ENCODE measurements around the gene MFSD6.

MFSD6 gene

DNA sequence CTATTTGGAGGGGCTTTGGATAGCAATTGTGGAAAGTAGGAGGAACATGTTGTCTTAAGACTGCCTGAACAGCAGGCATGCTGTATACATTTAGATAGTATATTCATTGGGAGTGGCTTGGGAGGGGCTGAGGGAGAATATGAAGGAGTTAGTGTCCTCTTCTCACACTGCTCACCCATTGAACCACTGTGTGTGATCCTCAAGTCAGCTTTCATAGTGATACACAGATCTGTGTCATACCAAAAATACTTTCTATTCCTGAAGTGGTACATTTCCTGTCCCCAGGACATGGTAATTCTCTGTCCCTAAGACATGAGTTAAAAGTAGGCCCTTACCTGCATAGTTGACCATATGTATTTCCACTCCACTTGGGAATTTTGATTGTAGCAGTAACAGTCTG lies 116.8 kb downstream of the MFSD6 start:
- DNase-seq (ENCODE audit: insufficient read length, low spot score): no peak
- no peak for FAIRE-seq

DNA sequence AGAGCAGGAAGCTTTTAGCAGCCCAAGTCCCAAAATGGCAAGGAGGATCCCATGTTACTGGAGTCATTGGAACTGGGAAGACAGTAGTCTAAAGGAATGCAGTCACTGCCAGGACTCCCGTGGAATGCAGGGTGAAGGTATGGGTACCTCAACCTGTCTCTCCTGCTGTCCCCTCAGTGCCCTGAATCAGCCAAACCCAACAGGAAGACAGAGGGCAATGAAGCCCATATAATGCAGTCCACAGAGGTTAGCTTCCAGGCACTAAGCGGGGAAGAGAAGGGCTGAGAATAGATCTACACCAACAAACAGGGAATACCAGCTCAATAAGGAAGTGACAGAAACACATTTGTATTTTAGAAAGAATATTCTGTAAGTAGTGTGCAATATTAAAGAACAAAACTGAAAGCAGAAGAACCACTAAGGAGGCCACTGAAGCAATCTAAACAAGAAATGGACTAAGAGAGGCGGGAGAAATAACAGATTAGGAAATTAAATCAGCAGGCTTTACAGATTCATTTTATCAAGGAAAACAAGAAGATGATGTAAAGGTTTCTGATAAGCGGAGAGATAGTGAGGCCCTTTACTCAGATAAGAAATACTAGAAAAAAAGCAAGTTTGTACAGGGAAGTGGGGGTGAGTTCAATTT lies 118.1 kb downstream of the MFSD6 start:
- FAIRE-seq: no peak
- no peak for DNase-seq (ENCODE audit: insufficient read length, low spot score)

GRCh38 chr2:190527214-190527613 lies 119.1 kb downstream of the MFSD6 start:
- FAIRE-seq (no peak), DNase-seq (ENCODE audit: insufficient read length, low spot score) (no peak)

GRCh38 chr2:190527918-190528317 lies 119.8 kb downstream of the MFSD6 start:
- DNase-seq (ENCODE audit: insufficient read length, low spot score) (no peak), FAIRE-seq (no peak)

DNA sequence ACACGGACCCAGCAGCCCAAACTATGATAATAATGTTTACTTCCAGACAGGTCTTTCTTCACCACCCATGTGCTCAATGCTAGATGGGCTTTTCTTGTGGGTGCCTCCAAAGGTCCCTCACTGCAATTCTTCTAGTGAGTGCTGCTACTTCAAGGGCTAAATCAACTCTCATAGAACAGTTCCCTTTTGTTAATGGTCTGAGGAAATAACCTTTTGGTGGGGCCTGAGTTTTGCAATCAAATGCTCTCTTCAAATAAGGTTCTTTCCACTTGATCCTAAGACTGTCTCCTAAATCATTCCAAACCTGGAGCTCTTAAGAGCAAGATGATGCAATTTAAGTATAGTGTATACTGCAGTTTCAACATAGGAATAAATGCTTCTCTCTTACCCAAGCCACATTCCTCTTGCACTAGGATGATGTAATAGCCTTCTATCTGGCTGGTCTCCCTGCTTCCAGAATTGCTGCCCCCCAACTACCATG lies 120.4 kb downstream of the MFSD6 start:
- FAIRE-seq (no peak), DNase-seq (ENCODE audit: insufficient read length, low spot score) (peak; percentile 44)

GRCh38 chr2:190529486-190530247 lies 121.5 kb downstream of the MFSD6 start:
- FAIRE-seq (peak; percentile 36), DNase-seq (ENCODE audit: insufficient read length, low spot score) (no peak)

DNA sequence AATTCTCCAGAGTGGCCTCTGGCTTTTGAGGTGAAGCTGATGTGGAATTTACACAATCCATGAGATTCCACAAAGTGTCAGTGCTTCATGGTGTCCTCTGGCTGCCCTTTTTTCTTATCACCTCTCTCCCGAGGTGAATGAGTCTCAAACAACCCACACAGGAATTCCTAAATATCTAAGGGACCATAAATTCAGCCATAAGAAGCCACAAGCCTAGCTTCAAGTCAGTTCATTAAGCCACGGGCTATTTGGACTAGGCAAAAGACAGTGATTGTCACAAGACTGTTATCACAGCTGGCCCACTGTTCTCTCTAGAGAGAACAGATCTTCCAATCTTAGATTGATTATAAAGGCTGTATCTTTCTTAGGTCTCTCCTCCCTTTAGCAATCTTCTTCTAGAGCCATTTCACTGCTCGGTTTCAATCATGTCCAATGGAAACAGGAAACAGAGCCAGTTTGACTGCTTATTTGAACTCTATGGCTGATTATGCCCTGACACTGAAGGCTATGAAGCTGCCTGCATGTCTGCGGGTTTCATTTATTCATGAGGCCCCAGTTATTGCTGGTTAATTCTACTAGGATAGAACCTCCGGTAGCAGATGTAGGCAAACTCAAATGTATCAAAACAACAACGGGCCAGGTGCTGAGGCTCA lies 122.2 kb downstream of the MFSD6 start:
- DNase-seq (ENCODE audit: insufficient read length, low spot score): no peak
- FAIRE-seq: no peak

DNA sequence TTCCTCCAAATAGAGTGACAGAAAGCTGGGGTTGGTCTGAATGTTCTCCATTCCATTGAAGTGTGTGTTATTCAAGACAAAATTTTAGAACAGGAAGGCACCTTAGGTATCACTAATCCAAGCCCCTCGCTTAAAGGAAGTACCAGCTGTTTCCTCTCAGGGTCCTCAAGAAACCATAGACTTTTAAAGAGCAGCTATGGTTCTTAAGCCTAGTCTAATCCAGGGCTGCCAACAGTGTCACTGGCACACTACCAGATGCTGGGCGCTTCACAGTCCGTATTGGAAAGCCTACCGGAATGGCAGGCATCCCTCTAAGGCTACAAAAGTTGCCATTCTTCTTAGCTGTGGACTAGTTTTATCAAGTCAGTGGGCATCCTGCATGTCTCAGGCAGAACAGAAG lies 124.4 kb downstream of the MFSD6 start:
- DNase-seq (ENCODE audit: insufficient read length, low spot score) (no peak), FAIRE-seq (no peak)

- no peak for FAIRE-seq
- no peak for DNase-seq (ENCODE audit: insufficient read length, low spot score)
Measured at GRCh38 chr2:190533175-190533967, 125.2 kb downstream of the MFSD6 start.

GRCh38 chr2:190533968-190534309 lies 125.8 kb downstream of the MFSD6 start:
- no peak for DNase-seq (ENCODE audit: insufficient read length, low spot score)
- no peak for FAIRE-seq

- peak; percentile 75 for DNase-seq (ENCODE audit: insufficient read length, low spot score)
- peak; percentile 94 for FAIRE-seq
Measured at GRCh38 chr2:190534310-190535120, 126.4 kb downstream of the MFSD6 start, which contains the start of gene NEMP2. NEMP2 (minus strand) TSS chr2:190534722; CDS start chr2:190534655, 67 bp downstream.

DNA sequence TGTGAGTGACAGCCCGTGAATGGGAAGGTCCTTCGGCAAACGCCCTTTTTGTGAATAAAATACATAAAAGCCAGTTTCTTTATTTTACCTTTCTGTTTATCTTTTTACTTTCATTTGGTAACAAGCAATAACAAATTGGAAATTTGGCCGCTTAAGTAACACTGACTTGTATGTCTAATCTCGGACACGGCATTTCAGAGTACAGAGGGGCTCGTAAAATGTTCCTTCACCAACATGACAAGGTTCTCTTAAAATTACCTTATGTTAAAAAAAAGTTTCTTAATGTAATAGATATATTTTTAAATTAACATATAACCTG lies 126.9 kb downstream of the MFSD6 start:
- no peak for DNase-seq (ENCODE audit: insufficient read length, low spot score)
- FAIRE-seq: no peak

DNA sequence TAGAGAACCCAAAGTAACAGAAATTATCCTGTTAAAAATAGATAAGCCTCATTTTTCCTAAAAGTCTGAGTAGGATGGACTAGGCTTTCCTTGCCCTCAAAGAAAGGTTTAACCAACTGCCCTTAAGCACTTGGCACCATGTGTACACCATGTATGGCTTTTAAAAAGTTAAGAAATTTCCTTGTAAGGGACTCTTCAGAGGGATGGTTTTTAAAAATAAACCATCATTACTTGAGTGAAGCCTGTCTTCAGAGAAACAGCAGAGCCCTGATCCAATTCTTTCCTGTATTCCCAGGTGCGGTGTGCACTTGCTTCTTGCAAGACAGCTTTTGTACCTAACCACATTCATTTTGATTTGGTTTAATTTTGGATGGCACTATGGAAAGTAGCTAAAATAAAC lies 127.4 kb downstream of the MFSD6 start:
- DNase-seq (ENCODE audit: insufficient read length, low spot score): no peak

GRCh38 chr2:190537765-190538164 lies 129.6 kb downstream of the MFSD6 start:
- FAIRE-seq (no peak), DNase-seq (ENCODE audit: insufficient read length, low spot score) (no peak)

More for the DNA sequence above, 127.4 kb downstream of the MFSD6 start:
- FAIRE-seq: no peak

GRCh38 chr2:190538201-190538600 lies 130.0 kb downstream of the MFSD6 start:
- no peak for DNase-seq (ENCODE audit: insufficient read length, low spot score)
- no peak for FAIRE-seq

GRCh38 chr2:190540048-190540447 lies 131.9 kb downstream of the MFSD6 start:
- no peak for FAIRE-seq
- no peak for DNase-seq (ENCODE audit: insufficient read length, low spot score)

DNA sequence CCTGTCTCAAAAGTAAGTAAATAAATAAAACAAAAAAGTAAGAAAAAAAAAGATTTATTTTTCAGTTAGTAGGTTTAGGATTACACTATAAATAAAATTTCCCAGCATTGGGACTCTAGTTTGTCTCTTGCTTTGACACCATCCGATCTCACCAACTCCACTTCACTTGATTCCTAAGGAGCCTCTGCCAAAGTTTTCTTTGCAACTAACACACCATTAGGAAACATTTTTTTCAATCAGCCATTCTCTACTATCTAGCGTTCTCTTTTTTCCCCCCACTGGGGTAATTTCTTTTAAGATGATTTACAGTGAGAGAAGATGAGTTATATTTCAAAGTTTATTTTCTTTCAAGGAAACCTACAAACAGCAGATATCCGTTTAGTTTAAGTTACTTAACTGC lies 136.9 kb downstream of the MFSD6 start:
- FAIRE-seq (no peak), DNase-seq (ENCODE audit: insufficient read length, low spot score) (no peak)

DNA sequence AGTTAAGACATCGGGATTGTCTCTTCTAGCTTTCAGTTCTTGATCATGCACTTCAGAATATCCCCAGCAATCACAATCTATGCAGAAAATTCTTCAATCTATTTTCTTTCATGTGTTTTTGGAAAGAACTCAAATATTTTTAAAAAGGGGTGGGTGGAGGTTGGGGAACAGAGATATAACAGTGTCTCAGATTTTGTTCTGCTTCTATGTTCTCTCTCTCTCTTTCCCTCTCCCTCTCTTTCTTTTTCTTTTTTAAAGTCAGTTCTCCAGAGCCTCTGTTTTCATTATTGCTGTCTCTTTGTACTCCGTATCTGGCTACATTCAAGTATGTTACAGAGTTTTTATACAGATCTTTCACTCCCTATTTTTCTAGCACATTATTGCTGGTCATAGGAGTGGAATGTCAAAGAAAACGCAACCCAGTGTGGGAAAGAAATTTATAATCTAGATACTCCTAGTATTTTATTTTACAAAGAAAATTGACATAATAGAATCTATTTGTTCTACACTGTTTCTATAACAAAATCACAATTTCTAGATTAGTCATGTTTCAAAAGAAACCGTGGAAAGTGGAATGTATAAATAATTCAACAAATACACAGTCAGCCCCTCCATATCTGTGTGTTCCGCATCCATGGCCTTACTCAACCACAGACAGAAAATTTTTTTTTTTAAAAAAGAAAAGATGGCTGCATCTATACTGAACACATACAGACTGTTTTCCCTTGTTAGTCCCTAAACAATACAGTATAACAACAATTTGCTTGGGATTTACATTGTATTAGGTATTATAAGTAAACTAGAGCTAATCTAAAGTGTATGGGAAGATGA lies 137.6 kb downstream of the MFSD6 start:
- DNase-seq (ENCODE audit: insufficient read length, low spot score): no peak
- FAIRE-seq: no peak

GRCh38 chr2:190546734-190547133 lies 138.6 kb downstream of the MFSD6 start:
- DNase-seq (ENCODE audit: insufficient read length, low spot score) (no peak), FAIRE-seq (no peak)
